CD4-positive, alpha-beta T cell treated with Interferon alpha-2 for 1 hour (primary cell): ENCODE measurements around the gene LCMT1.
"Not testable (repeated sequence)": the region's sequence is repeated elsewhere in the genome, so short reads cannot be mapped to it uniquely, and the experiment has no call there.

Experiments
- DNase-seq, 2 donors: peaks; one replicate each; pipeline ENCODE4 v3.0.0-alpha.2; 2020 to 2022

Gene LCMT1

GRCh38 chr16:25151996-25152395, 40.5 kb downstream of the LCMT1 start:
- DNase-seq: no peak

GRCh38 chr16:25155553-25156460, 44.3 kb downstream of the LCMT1 start:
- no peak for DNase-seq

- DNase-seq: no peak
Observed at GRCh38 chr16:25157271-25157875, 45.8 kb downstream of the LCMT1 start.

- DNase-seq: no peak
Observed at GRCh38 chr16:25158401-25158800, 46.9 kb downstream of the LCMT1 start.

GRCh38 chr16:25161753-25162367, 50.3 kb downstream of the LCMT1 start:
- DNase-seq: no peak

GRCh38 chr16:25163683-25164082, 52.1 kb downstream of the LCMT1 start:
- no peak for DNase-seq

GRCh38 chr16:25165284-25165683, 53.7 kb downstream of the LCMT1 start:
- DNase-seq: no peak

GRCh38 chr16:25167920-25168319, 56.4 kb downstream of the LCMT1 start:
- not testable (repeated sequence) for DNase-seq

- DNase-seq: no peak
Observed at GRCh38 chr16:25171390-25171789, 59.8 kb downstream of the LCMT1 start.

- no peak for DNase-seq
Observed at GRCh38 chr16:25172831-25173230, 61.3 kb downstream of the LCMT1 start.

GRCh38 chr16:25174285-25174684, 62.7 kb downstream of the LCMT1 start:
- DNase-seq: no peak

GRCh38 chr16:25176136-25176535, 64.6 kb downstream of the LCMT1 start:
- no peak for DNase-seq

- no peak for DNase-seq
Observed at GRCh38 chr16:25177512-25177830, 65.9 kb downstream of the LCMT1 start.

- DNase-seq: no peak
Observed at GRCh38 chr16:25177831-25178688, 66.5 kb downstream of the LCMT1 start.

- DNase-seq: peak in 1 of 2 donors; percentile 50
Observed at GRCh38 chr16:25181236-25181635, 69.7 kb downstream of the LCMT1 start.

- no peak for DNase-seq
Observed at GRCh38 chr16:25184771-25185170, 73.2 kb downstream of the LCMT1 start.

- no peak for DNase-seq
Observed at GRCh38 chr16:25187491-25187795, 75.9 kb downstream of the LCMT1 start.

- no peak for DNase-seq
Observed at GRCh38 chr16:25189305-25189704, 77.8 kb downstream of the LCMT1 start.

- DNase-seq: no peak
Observed at GRCh38 chr16:25192096-25192495, 80.6 kb downstream of the LCMT1 start.

- DNase-seq: no peak
Observed at GRCh38 chr16:25194273-25194878, 82.8 kb downstream of the LCMT1 start.

- DNase-seq: no peak
Observed at GRCh38 chr16:25198021-25198420, 86.5 kb downstream of the LCMT1 start.

- DNase-seq: no peak
Observed at GRCh38 chr16:25199457-25199856, 87.9 kb downstream of the LCMT1 start.

GRCh38 chr16:25210758-25211157, 99.2 kb downstream of the LCMT1 start:
- DNase-seq: no peak
